ENCODE measurements around the gene RPTOR.
A peak's percentile ranks its signal among the peaks of the same experiment; 100 is the strongest.

Gene RPTOR

GRCh38 chr17:80719449-80719848 is 174.8 kb downstream of the RPTOR start:
- Histone ChIP-seq H3K9me3 (no peaks in the 10 kb centered on the region), H3K36me3 (no peaks in the 10 kb centered on the region), H3K4me3 (ENCODE audit: low read depth, low read length) (no peak overlapping the region), H3K4me1 (peaks cover 23% of the 10 kb centered on the region), H3K27me3 (no peaks in the 10 kb centered on the region)
- no peak for DNase-seq
- no peak for TF ChIP-seq CTCF (IDR thresholded peaks at IDR 0.05; ENCODE audit: low read depth, low read length)

- DNase-seq: no peak
- H3K4me1 ChIP-seq: peaks cover 36% of the 10 kb centered on the region
Observed at GRCh38 chr17:80720610-80721577, 176.3 kb downstream of the RPTOR start.

GRCh38 chr17:80722661-80723060 is 178.0 kb downstream of the RPTOR start:
- Histone ChIP-seq H3K9me3 (no peaks in the 10 kb centered on the region), H3K4me1 (peaks cover 31% of the 10 kb centered on the region), H3K4me3 (ENCODE audit: low read depth, low read length) (no peak overlapping the region), H3K27me3 (no peaks in the 10 kb centered on the region), H3K36me3 (no peaks in the 10 kb centered on the region)
- DNase-seq: no peak
- TF ChIP-seq CTCF (IDR thresholded peaks at IDR 0.05; ENCODE audit: low read depth, low read length): no peak

More at GRCh38 chr17:80720610-80721577, 176.3 kb downstream of the RPTOR start:
- no peak overlapping the region for H3K4me3 ChIP-seq (ENCODE audit: low read depth, low read length)
- no peaks in the 10 kb centered on the region for H3K27me3 ChIP-seq
- no peak for TF ChIP-seq CTCF (IDR thresholded peaks at IDR 0.05; ENCODE audit: low read depth, low read length)
- no peaks in the 10 kb centered on the region for H3K9me3 ChIP-seq
- H3K36me3 ChIP-seq: no peaks in the 10 kb centered on the region

- H3K9me3 ChIP-seq: no peaks in the 10 kb centered on the region
- peaks cover 30% of the 10 kb centered on the region for H3K4me1 ChIP-seq
- peak overlapping the region; percentile 29 for H3K4me3 ChIP-seq (ENCODE audit: low read depth, low read length)
- H3K36me3 ChIP-seq: no peaks in the 10 kb centered on the region
- no peak for TF ChIP-seq CTCF (IDR thresholded peaks at IDR 0.05; ENCODE audit: low read depth, low read length)
- peak; percentile 56 for DNase-seq
- no peaks in the 10 kb centered on the region for H3K27me3 ChIP-seq
Observed at GRCh38 chr17:80724775-80725266, 180.2 kb downstream of the RPTOR start.

GRCh38 chr17:80725517-80725916 is 180.9 kb downstream of the RPTOR start:
- Histone ChIP-seq H3K36me3 (no peaks in the 10 kb centered on the region), H3K9me3 (no peaks in the 10 kb centered on the region), H3K27me3 (no peaks in the 10 kb centered on the region), H3K4me3 (ENCODE audit: low read depth, low read length) (peak overlapping the region; percentile 29), H3K4me1 (peaks cover 30% of the 10 kb centered on the region)
- DNase-seq: peak; percentile 57
- no peak for TF ChIP-seq CTCF (IDR thresholded peaks at IDR 0.05; ENCODE audit: low read depth, low read length)

Data from BE2C (cell line).